ENCODE measurements around the gene BLM. TPM values are rescaled to one million over a fixed set of nuclear protein-coding genes. Genes with fewer than 3 reads are reported as not detected.

BLM gene
- total RNA-seq, 2 donors from 2014 or later = 1.00 to 3.1 TPM

- no peak for DNase-seq (ENCODE audit: low spot score)
- intact Hi-C loops (cut with DNase I) = no loop called here
Observed at GRCh38 chr15:90765966-90766365, 48.8 kb downstream of the BLM start.

GRCh38 chr15:90769375-90769774 is 52.2 kb downstream of the BLM start:
- DNase-seq (ENCODE audit: low spot score) = no peak
- intact Hi-C loops (cut with DNase I) = no loop called here

DNA sequence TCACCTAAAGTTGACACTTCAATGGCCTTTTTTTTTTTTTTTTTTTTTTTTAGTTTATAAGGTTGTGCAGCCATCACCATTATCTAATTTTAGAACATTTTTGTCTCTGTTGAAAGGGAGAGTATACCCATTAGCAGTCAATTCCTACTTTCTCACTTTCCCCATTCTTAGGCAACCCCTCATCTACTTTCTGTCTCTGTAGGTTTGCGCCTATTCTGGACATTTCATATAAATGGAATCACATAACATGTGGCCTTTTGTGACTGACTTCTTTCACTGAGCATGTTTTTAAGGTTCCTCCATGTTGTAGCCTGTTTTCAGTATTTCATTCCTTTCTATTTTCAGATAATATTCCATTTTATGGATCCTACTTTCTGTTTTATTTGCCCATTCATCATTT is 56.3 kb downstream of the BLM start:
- DNase-seq (ENCODE audit: low spot score) = no peak
- intact Hi-C loops (cut with DNase I) = no loop called here

- intact Hi-C loops (cut with DNase I) = no loop called here
- DNase-seq (ENCODE audit: low spot score) = no peak
Observed at GRCh38 chr15:90774731-90775514, 57.8 kb downstream of the BLM start.

- DNase-seq (ENCODE audit: low spot score) = no peak
- intact Hi-C loops (cut with DNase I) = no loop called here
Observed at GRCh38 chr15:90780916-90781315, 63.8 kb downstream of the BLM start.

DNA sequence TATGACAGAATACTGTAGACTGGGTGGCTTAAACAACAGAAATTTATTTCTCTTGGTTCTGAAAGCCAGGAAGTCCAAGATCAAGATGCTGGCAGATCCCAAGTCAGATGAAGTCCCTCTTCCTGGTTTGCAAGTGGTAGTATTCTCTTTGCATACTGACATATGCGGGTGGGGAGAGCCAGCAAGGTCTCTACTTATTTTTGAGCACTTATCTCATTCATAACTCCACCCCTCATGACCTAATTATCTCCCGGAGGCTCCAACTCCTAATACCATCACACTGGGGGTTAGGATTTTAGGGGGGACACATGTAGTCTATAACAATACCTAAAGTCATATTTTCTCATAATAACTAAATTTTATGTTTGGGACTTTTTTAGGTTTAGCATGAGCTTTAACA is 65.3 kb downstream of the BLM start:
- no peak for DNase-seq (ENCODE audit: low spot score)
- intact Hi-C loops (cut with DNase I) = no loop called here

DNA sequence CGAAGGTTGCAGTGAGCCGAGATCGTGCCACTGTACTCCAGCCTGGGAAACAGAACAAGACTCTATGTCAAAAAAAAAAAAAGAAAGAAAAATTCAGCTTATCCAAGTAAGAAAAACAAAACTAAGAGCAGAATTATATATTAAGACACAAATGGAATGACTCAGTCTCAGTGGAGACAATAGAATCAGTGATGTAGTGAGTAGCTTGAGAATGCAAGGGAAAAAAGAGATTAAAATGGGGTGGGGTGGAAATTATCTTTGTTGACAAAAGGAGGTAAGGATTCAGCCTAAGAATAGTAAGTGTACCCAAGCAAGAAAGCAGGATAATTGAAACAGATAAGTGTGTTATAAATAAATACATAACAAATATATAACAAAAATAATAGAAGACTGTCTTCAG is 70.7 kb downstream of the BLM start:
- intact Hi-C loops (cut with DNase I) = no loop called here
- no peak for DNase-seq (ENCODE audit: low spot score)

GRCh38 chr15:90789462-90789861 is 72.3 kb downstream of the BLM start:
- intact Hi-C loops (cut with DNase I) = no loop called here
- DNase-seq (ENCODE audit: low spot score) = no peak

- intact Hi-C loops (cut with DNase I) = loop anchor here in 1 of 2 donors (10.0 kb wide), 1 partner anchor 1025 kb away; no protein-coding TSS in a partner anchor
- no peak for DNase-seq (ENCODE audit: low spot score)
Observed at GRCh38 chr15:90790057-90790456, 72.9 kb downstream of the BLM start.

DNA sequence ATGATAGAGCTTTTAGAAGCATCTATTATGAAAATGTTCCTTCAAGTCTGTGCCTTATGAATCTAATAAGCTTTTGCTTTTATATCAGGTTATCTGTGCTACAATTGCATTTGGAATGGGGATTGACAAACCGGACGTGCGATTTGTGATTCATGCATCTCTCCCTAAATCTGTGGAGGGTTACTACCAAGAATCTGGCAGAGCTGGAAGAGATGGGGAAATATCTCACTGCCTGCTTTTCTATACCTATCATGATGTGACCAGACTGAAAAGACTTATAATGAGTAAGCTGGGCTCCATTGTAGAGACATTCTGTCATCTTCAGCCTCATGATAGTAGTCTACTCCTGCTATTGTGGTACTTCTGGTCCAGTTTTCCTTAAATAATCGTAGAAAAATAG is 73.4 kb downstream of the BLM start:
- no peak for DNase-seq (ENCODE audit: low spot score)
- intact Hi-C loops (cut with DNase I) = loop anchor here in 1 of 2 donors (10.0 kb wide), 1 partner anchor 1024 kb away; no protein-coding TSS in a partner anchor

DNA sequence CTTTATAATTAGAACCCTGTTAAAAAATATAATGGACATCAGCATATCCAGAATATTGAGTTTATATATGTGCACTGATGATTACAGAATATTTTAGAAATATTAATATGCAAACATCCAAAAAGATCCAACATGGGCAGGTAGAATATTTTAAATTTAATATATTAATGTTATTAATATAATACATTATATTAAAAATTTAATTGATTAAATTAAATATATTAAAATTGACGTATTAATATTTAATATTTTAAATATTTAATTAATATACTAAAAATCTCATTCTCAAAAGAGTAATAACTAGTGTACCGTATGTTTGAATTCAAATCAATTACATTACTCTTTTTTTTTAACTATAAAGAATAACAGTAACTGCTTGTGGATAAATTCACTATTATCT is 77.4 kb downstream of the BLM start:
- intact Hi-C loops (cut with DNase I) = loop anchor here in 1 of 2 donors (10.0 kb wide), 1 partner anchor 1020 kb away; no protein-coding TSS in a partner anchor
- no peak for DNase-seq (ENCODE audit: low spot score)

- DNase-seq (ENCODE audit: low spot score) = no peak
- intact Hi-C loops (cut with DNase I) = loop anchor here in 1 of 2 donors (10.0 kb wide), 1 partner anchor 1015 kb away; no protein-coding TSS in a partner anchor
Observed at GRCh38 chr15:90799639-90800170, 82.6 kb downstream of the BLM start.

GRCh38 chr15:90801803-90802202 is 84.7 kb downstream of the BLM start:
- DNase-seq (ENCODE audit: low spot score) = no peak
- intact Hi-C loops (cut with DNase I) = no loop called here

GRCh38 chr15:90807074-90807785 is 90.1 kb downstream of the BLM start:
- intact Hi-C loops (cut with DNase I) = no loop called here
- DNase-seq (ENCODE audit: low spot score) = no peak

GRCh38 chr15:90807786-90808086 is 90.6 kb downstream of the BLM start:
- intact Hi-C loops (cut with DNase I) = no loop called here
- no peak for DNase-seq (ENCODE audit: low spot score)

DNA sequence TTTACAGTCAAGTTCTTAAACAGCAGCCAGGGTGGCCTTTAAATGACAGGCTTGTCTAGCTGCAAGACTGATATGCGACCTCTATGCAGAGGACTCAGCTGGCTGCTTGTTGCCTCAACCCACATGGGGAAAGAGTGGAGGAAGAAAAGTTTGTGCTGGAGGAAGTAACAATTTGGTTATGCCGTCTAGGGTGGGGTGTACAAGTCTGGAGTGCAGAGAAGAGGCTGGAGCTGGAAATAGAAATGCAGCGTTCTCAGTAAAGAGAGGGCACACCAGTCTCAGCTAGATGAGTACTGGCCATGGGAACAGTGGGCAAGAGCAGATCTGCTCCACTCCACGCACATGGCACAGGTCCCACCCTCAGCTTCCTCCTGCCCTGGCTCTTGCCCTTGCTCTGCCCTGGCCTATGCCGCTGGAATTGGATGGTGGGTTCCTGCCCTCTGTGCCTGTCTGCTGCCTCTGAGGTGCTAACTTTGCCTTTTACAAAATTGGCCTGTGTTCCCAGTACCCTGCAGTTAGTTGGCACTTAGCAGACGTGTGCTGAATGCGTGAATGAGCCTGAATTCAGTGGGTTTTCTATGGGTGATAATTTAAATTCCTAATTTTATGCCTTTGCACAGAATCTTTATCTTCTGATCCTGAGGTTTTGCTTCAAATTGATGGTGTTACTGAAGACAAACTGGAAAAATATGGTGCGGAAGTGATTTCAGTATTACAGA is 91.5 kb downstream of the BLM start:
- intact Hi-C loops (cut with DNase I) = no loop called here
- no peak for DNase-seq (ENCODE audit: low spot score)

- intact Hi-C loops (cut with DNase I) = no loop called here
- DNase-seq (ENCODE audit: low spot score) = no peak
Observed at GRCh38 chr15:90809536-90809935, 92.4 kb downstream of the BLM start.

- intact Hi-C loops (cut with DNase I) = no loop called here
- DNase-seq (ENCODE audit: low spot score) = no peak
Observed at GRCh38 chr15:90810354-90810753, 93.2 kb downstream of the BLM start.

DNA sequence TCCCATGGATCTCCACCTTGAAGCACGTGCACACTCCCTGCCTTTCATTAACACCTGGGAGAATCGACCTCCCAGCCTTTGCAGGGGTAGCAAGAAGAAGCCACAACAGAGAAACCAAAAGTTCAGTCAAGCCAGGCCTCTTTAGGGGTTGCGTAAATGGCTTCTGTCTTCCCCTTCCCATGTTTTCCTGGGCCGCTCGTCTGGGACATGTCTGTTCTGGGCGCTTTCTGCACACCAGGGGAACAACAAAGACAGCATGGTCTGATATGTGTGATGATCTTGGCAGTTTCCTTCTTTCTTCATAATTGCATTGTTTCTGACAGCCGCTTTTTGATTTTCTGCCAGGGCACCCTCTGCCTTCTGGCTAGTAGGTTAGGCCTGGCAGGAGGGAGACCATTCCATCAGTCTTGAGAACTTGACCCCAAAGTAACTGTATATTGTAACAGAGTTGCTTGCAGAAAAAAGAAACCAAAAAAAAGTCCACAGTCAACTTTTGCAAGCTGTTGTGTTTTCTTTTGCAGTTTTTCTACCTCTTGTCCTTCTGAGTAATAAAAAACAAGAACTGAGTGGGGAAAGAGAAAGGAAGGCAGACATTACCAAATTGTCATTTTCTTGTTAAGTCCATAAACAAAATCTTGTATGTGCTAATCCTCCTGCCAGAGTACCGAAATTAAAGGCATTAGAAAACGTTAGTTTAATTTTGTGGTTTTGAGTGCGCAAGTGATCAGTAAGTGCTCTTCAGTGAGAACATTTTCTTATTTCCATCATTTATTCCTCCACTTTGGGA is 95.2 kb downstream of the BLM start:
- intact Hi-C loops (cut with DNase I) = no loop called here
- no peak for DNase-seq (ENCODE audit: low spot score)

All from posterior vena cava (tissue), 2 donors.